Loucy (cell line): Measurements from ENCODE around the gene SPATC1L.

Experiments used
- H2AFZ ChIP-seq: fragments of 200-600 bp; sonication (generic); 2 replicates; pipeline ENCODE4 v1.6.0; 2016; ENCODE audit warnings: antibody characterized with exemption, mild to moderate bottlenecking, low read length, moderate library complexity
- H3F3A ChIP-seq: fragments of 200-600 bp; 2 replicates; pipeline ENCODE4 v1.6.0; 2016; ENCODE audit warnings: antibody characterized with exemption, low read depth, mild to moderate bottlenecking
- H3K27me3 ChIP-seq: fragments of 200-600 bp; sonication (generic); 2 replicates; pipeline ENCODE4 v1.6.1; 2014; ENCODE audit warnings: low read length, mild to moderate bottlenecking; ENCODE audit not compliant: insufficient read depth, poor library complexity, severe bottlenecking
- H3K36me3 ChIP-seq: fragments of 200-600 bp; sonication (generic); 2 replicates; pipeline ENCODE4 v1.6.1; 2016; ENCODE audit warnings: low read length; ENCODE audit not compliant: insufficient read depth
- H3K4me1 ChIP-seq: fragments of 200-600 bp; sonication (generic); 2 replicates; pipeline ENCODE4 v1.5.1; 2014; ENCODE audit warnings: low read length, mild to moderate bottlenecking; ENCODE audit not compliant: insufficient read depth, poor library complexity, severe bottlenecking
- H3K4me2 ChIP-seq: fragments of 200-600 bp; sonication (generic); 2 replicates; pipeline ENCODE4 v1.6.0; 2014; ENCODE audit warnings: antibody characterized with exemption, low read length, low read depth, mild to moderate bottlenecking; ENCODE audit not compliant: poor library complexity, severe bottlenecking
- H3K4me3 ChIP-seq: fragments of 200-600 bp; sonication (generic); 2 replicates; pipeline ENCODE4 v1.5.1; 2014; ENCODE audit warnings: low read length, mild to moderate bottlenecking, mixed read lengths; ENCODE audit not compliant: poor library complexity, severe bottlenecking
- H3K79me2 ChIP-seq: fragments of 200-600 bp; sonication (generic); 2 replicates; pipeline ENCODE4 v1.6.1; 2014; ENCODE audit warnings: low read length; ENCODE audit not compliant: insufficient read depth
- H3K9ac ChIP-seq: fragments of 200-600 bp; sonication (generic); 2 replicates; pipeline ENCODE4 v1.6.0; 2014; ENCODE audit warnings: mild to moderate bottlenecking, low read depth, low read length, moderate library complexity; ENCODE audit not compliant: poor library complexity, severe bottlenecking
- H3K9me2 ChIP-seq: fragments of 200-600 bp; sonication (generic); replicated peaks from 2 replicates; pipeline ENCODE4 v1.6.1; 2016; ENCODE audit warnings: low read depth, low read length, mixed read lengths
- H3K9me3 ChIP-seq: fragments of 200-600 bp; sonication (generic); 2 replicates; pipeline ENCODE4 v1.6.1; 2014; ENCODE audit warnings: mild to moderate bottlenecking, antibody characterized with exemption, low read length, low read depth; ENCODE audit not compliant: insufficient read depth
- H4K20me1 ChIP-seq: fragments of 200-600 bp; sonication (generic); 2 replicates; pipeline ENCODE4 v1.6.0; 2014; ENCODE audit warnings: antibody characterized with exemption, low read length, mild to moderate bottlenecking; ENCODE audit not compliant: insufficient read depth, poor library complexity, severe bottlenecking
- EZH2phosphoT487 ChIP-seq: fragments of 200-600 bp; IDR thresholded peaks from 2 replicates; pipeline ENCODE4 v1.6.1; 2018; ENCODE audit warnings: antibody characterized with exemption, mild to moderate bottlenecking, moderate library complexity, borderline replicate concordance
- TF ChIP-seq, protein P1 (sequence below): fragments of 200-600 bp; sonication (generic); conservative IDR thresholded peaks from 2 replicates; pipeline ENCODE4 v1.5.1; 2014; ENCODE audit warnings: mild to moderate bottlenecking, antibody characterized with exemption, low read length

The SPATC1L gene

DNA sequence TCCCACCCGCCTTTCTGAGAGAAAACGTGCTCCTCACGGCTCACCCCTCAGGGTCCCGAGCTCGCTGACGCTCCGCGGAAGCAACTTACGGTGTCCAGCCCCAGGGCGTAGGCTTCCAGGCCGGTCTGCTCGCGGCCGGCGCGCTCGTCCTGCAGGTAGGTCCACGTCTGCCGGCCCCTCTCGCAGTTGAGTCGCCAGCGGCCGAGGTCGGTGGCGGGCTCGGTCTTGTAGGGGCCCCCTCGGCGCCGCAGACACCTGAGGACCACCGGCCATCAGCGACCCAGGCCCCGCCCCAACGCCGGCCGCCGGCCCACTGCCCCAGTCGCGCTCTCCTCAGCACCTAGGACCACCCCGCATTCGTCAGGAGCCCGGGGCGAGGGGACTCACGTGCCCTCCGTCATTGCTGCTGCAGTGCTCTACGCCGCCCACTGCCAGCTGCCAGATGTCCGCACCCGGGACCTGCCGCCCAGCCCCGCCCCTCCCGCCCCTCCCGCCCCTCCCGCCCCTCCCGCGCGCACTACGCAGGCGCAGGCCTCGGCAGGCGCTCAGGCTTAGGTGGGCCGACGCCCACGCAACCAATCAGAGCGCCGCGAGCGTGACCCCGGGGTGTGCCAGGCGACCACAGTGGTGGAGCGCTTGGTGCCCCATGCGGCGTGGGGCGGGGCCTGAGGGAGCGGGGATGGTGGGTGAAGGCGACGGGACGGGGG, 44.2 kb upstream of the SPATC1L start, which contains the start of gene LSS:
LSS (minus strand) TSS at position 430 of the 707 bp plus-strand sequence; CDS start at position 401, 29 bp downstream.
- H3K79me2 ChIP-seq, result peaks cover 79% of the 10 kb centered on the region
- peaks cover 65% of the 10 kb centered on the region for H3K4me1 ChIP-seq
- no peaks in the 10 kb centered on the region for H3K36me3 ChIP-seq

DNA sequence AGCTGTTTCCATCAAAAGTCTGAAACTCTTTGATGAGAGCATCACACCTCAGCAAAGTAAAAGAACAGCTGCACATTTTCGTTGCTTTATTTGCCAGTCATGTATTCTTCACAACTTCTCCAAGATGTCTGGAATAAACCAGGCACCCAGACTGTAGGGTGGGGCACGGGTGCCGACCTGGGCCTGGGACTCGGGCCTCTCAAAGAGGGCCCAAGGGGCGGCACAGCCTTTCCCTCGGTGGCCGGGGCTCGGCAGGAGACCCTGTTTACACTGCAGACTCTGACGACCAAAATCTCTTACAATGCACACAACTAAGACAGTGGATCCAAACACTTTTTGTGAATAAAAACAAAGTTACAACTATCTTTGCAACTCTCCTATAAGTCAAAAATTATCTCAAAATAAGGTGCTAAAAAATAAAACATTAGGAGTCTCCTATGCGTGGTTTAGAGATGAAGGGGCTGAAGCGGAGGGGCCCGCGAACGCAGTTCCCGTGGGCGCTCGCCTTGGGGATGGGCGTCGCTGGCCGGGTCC, 43.6 kb upstream of the SPATC1L start:
- H3K4me3 ChIP-seq, result peak overlapping the region; percentile 90
- H3K27me3 ChIP-seq, result no peaks in the 10 kb centered on the region
- peak overlapping the region; percentile 86 for H3K9ac ChIP-seq
- H3K4me1 ChIP-seq, result peaks cover 59% of the 10 kb centered on the region
- no peaks in the 10 kb centered on the region for H3F3A ChIP-seq
- peak overlapping the region; percentile 82 for H2AFZ ChIP-seq
- peaks cover 84% of the 10 kb centered on the region for H3K79me2 ChIP-seq
- no peaks in the 10 kb centered on the region for H3K9me2 ChIP-seq
- H3K4me2 ChIP-seq, result peak overlapping the region; percentile 93
- TF ChIP-seq, protein P1, sequence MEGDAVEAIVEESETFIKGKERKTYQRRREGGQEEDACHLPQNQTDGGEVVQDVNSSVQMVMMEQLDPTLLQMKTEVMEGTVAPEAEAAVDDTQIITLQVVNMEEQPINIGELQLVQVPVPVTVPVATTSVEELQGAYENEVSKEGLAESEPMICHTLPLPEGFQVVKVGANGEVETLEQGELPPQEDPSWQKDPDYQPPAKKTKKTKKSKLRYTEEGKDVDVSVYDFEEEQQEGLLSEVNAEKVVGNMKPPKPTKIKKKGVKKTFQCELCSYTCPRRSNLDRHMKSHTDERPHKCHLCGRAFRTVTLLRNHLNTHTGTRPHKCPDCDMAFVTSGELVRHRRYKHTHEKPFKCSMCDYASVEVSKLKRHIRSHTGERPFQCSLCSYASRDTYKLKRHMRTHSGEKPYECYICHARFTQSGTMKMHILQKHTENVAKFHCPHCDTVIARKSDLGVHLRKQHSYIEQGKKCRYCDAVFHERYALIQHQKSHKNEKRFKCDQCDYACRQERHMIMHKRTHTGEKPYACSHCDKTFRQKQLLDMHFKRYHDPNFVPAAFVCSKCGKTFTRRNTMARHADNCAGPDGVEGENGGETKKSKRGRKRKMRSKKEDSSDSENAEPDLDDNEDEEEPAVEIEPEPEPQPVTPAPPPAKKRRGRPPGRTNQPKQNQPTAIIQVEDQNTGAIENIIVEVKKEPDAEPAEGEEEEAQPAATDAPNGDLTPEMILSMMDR, result no peak
- TF ChIP-seq EZH2phosphoT487, result no peak
- peaks cover under 1% of the 10 kb centered on the region; the same call in 1 of the 2 replicates for H3K36me3 ChIP-seq
- peaks cover 30% of the 10 kb centered on the region for H4K20me1 ChIP-seq
- H3K9me3 ChIP-seq, result no peaks in the 10 kb centered on the region

More for the DNA sequence above, 44.2 kb upstream of the SPATC1L start, which contains the start of gene LSS:
- no peaks in the 10 kb centered on the region for H3K27me3 ChIP-seq
- no peaks in the 10 kb centered on the region for H3K9me3 ChIP-seq
- no peaks in the 10 kb centered on the region for H3K9me2 ChIP-seq
- H4K20me1 ChIP-seq, result peaks cover 26% of the 10 kb centered on the region
- H3K4me2 ChIP-seq, result peak within 1 kb of the TSS; percentile 98
- peak within 1 kb of the TSS; percentile 90 for H3K4me3 ChIP-seq
- peak within 1 kb of the TSS; percentile 94 for H2AFZ ChIP-seq
- no peaks in the 10 kb centered on the region for H3F3A ChIP-seq
- H3K9ac ChIP-seq, result peak within 1 kb of the TSS; percentile 94
- no peak for TF ChIP-seq EZH2phosphoT487
- TF ChIP-seq, protein P1, result no peak

DNA sequence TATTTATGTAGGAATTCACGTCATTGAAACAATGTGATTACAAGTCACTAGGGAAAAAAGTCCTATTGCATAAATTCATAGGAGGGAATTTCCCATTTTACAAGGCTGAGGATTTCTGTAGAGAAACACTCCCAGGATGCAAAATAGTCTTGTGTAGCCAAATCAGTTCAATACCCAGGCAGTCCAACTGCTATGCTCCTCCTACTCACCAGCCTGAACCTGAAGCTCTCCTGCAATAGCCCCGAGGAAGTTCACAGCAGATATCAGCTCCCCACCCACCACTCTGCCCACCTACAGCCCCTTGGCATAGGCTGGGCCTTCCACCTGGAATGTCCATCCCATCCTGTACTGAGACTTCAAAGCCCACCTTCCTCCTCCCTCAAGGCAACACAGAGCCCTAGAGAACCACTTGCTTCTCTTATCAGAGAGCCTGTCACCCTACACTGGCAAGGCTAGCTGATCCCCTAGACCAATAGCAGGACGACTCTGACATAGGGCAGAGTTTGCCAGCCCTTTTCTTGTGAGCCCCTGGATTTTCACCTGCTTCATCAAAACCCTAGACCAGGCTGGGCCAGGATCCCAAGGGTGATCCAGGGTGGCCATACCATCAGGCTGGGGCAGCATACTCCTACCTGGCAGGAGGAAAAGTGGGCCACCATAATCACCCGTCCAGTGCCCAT, 42.8 kb upstream of the SPATC1L start:
- Histone ChIP-seq H3K79me2 (peaks cover 85% of the 10 kb centered on the region), H3K36me3 (peaks cover 8% of the 10 kb centered on the region; the same call in 1 of the 2 replicates), H3K9ac (peak overlapping the region; percentile 86), H3K27me3 (no peaks in the 10 kb centered on the region), H3K4me3 (peak overlapping the region; percentile 90), H3K9me3 (no peaks in the 10 kb centered on the region), H4K20me1 (peaks cover 38% of the 10 kb centered on the region), H3K9me2 (no peaks in the 10 kb centered on the region), H2AFZ (no peak overlapping the region), H3F3A (no peaks in the 10 kb centered on the region), H3K4me1 (peaks cover 51% of the 10 kb centered on the region), H3K4me2 (peak overlapping the region; percentile 93)
- no peak for TF ChIP-seq EZH2phosphoT487
- TF ChIP-seq, protein P1, result no peak
